Ovary (tissue), 9 donors: ENCODE measurements around the gene RPS5. TPM values are rescaled to one million over a fixed set of nuclear protein-coding genes. Genes with fewer than 3 reads are reported as not detected.

ENCODE experiments used
- DNase-seq, 5 donors: peaks; one replicate each; pipeline ENCODE4 v3.0.0-alpha.2; 2019 to 2020
- H3K27ac ChIP-seq, 2 donors: fragments of 200-600 bp; one replicate each; pipeline versions ENCODE4 v1.5.1 to v1.8.0; 2019 to 2022
- H3K27me3 ChIP-seq: fragments of 200-600 bp; one replicate; pipeline ENCODE4 v1.8.0; 2022
- H3K36me3 ChIP-seq: fragments of 200-600 bp; sonication (generic); one replicate; pipeline ENCODE4 v1.5.1; 2019
- H3K4me1 ChIP-seq: one replicate; pipeline ENCODE4 v1.8.1; 2013; ENCODE audit warnings: mild to moderate bottlenecking, moderate library complexity; ENCODE audit not compliant: insufficient read depth
- H3K4me3 ChIP-seq: fragments of 200-600 bp; sonication (generic); one replicate; pipeline ENCODE4 v1.5.1; 2017
- H3K9me3 ChIP-seq, 2 donors: fragments of 200-600 bp in 1 of 2; sonication (generic) in 1 of 2; one replicate each; pipeline versions ENCODE4 v1.5.1 to v1.8.1; 2013 to 2019; ENCODE audit warnings: mild to moderate bottlenecking in 1 of 2, moderate library complexity in 1 of 2
- CTCF ChIP-seq, 3 donors: fragments of 450-650 bp in 2 of 3; fragments of 200-600 bp in 1 of 3; IDR thresholded peaks; one replicate each; pipeline versions ENCODE4 v1.5.1 to v1.8.0; 2016 to 2022; ENCODE audit warnings: antibody characterized with exemption in 3 of 3, mild to moderate bottlenecking in 1 of 3
- EP300 ChIP-seq: sonication (generic); formaldehyde crosslinking; IDR thresholded peaks from one replicate; pipeline ENCODE4 v1.6.1; 2017; ENCODE audit warnings: antibody characterized with exemption
- POLR2A ChIP-seq: fragments of 450-650 bp; IDR thresholded peaks from one replicate; pipeline ENCODE4 v1.6.1; 2017; ENCODE audit warnings: antibody characterized with exemption, mild to moderate bottlenecking, moderate library complexity
- WGBS, 3 donors: extraction: QIAGEN DNeasy Blood & Tissue Kit in 1 of 3; methylation state at CpG; one replicate each; pipeline versions ENCODE4 v1.1.5 to v1.1.7; 2013 to 2017; 5-methylcytosine and 5-hydroxymethylcytosine counted together
- intact Hi-C, 4 donors: fragments of 100-400 bp; cut with DNase I; formaldehyde crosslinking; loops; one replicate each; pipeline versions ENCODE4 v1.11.0 to v1.15.1; 2022 to 2023
- polyA plus RNA-seq, 2 donors: library from polyadenylated mRNA; stranded (reverse); fragments of 200-250 nt in 1 of 2; fragments of 350-450 nt in 1 of 2; fragmentation: Illumina TruSeq in 1 of 2; extraction: RNeasy Lipid Tissue Mini Kit (QIAGEN cat#74804) in 1 of 2; gene quantifications; one replicate each; pipeline ENCODE4 v1.2.3, GENCODE V29; 2013 to 2014
- total RNA-seq, 7 donors: library from RNA; depleted of rRNA in 2 of 7; stranded (reverse); fragments of >200 nt in 2 of 7; fragmentation: NEBNext Ultra II Directional in 3 of 7; extraction: Animal tissue kit (Norgen Biotek cat#: 25700) in 3 of 7; gene quantifications; one replicate each; pipeline versions ENCODE4 v1.1.0 to v1.2.4, GENCODE V29; 2016 to 2023
- donor health status: DM: no; HTN: no; CAD: no; lungs with moderate emphysema.
- donor health status: DM: no; HTN: no; CAD: no.
- donor health status: Bipolar disorder and iron deficiency.
- donor health status: DM: yes; HTN: yes; CAD: no.
- donor health status: DM: no; HTN: no; CAD: no.
- donor health status: DM: yes; HTN: yes; CAD: no.

Gene RPS5
- total and polyA plus RNA-seq, 9 donors: 715 to 5,180 (median 2,346) TPM

GRCh38 chr19:58380662-58381459 lies 6.2 kb upstream of the RPS5 start, which contains the start of gene ZNF837:
TSS of gene ZNF837 (minus strand) at chr19:58381030. CDS start at chr19:58369332, 11,698 bp downstream.
- no peaks in the 10 kb centered on the region for H3K27me3 ChIP-seq
- peaks cover 15% of the 10 kb centered on the region for H3K4me1 ChIP-seq
- 0 to 1% (median 0%) methylated on average over 62 to 83 of the region's 83 CpGs for WGBS, 3 donors
- no peaks in the 10 kb centered on the region for H3K9me3 ChIP-seq
- no peaks in the 10 kb centered on the region for H3K36me3 ChIP-seq
- peak; percentile 22 for TF ChIP-seq EP300
- TF ChIP-seq POLR2A: peak; percentile 80
- peak in 2 of 3 donors; percentile 39 to 52 for TF ChIP-seq CTCF (IDR thresholded peaks at IDR 0.05)
- DNase-seq: peak; percentile 97 to 99 (median 98)
- H3K27ac ChIP-seq: peak within 1 kb of the TSS; percentile 28 to 95
- peak within 1 kb of the TSS; percentile 71 for H3K4me3 ChIP-seq
- intact Hi-C loops: no loop called here

- Histone ChIP-seq H3K27ac (peak overlapping the region; percentile 17 to 28), H3K4me3 (peak overlapping the region; percentile 71), H3K36me3 (no peaks in the 10 kb centered on the region), H3K9me3 (no peaks in the 10 kb centered on the region), H3K4me1 (peaks cover 19% of the 10 kb centered on the region), H3K27me3 (no peaks in the 10 kb centered on the region)
- 26 to 28% (median 28%) methylated on average over 26 of the region's 26 CpGs for WGBS, 3 donors
- intact Hi-C loops: no loop called here
- TF ChIP-seq EP300 (no peak), CTCF (IDR thresholded peaks at IDR 0.05) (no peak), POLR2A (peak; percentile 26)
- peak in 2 of 5 donors; percentile 50 to 53 for DNase-seq
Observed at GRCh38 chr19:58381460-58382212, 5.4 kb upstream of the RPS5 start.

DNA sequence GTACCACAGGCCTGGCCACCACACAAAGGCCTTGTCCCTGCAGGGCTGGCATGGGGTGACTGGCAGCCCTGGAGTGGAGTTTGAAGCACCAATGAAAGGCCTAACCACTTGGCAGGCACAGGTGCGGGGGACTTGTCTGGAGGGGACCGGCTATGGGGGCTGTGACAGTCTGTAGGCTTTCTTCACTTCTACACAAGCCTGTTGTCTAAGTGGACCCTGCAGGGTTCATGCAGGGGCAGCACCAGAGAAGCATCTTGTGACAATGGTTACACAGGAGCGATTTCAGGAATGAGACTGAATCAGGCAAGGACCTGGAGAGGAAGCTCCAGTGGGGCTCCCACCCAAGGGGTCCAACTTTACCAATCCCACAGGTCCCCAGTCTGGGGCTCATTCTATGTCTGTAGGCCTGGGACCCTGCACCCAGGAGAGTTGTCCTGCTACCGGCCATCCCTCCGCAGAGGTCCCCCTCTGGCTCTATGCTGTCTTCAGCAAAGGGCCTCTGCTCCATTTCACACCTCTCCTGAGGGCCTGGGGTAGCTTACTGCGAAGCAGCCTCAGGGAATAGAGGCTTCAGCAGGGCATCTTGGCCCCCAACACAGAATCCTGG lies 4.0 kb upstream of the RPS5 start:
- Histone ChIP-seq H3K4me1 (peaks cover 26% of the 10 kb centered on the region), H3K4me3 (no peak overlapping the region), H3K36me3 (no peaks in the 10 kb centered on the region), H3K27me3 (no peaks in the 10 kb centered on the region), H3K9me3 (no peaks in the 10 kb centered on the region), H3K27ac (no peak overlapping the region)
- intact Hi-C loops: no loop called here
- peak in 1 of 5 donors; percentile 37 for DNase-seq
- TF ChIP-seq EP300 (no peak), CTCF (IDR thresholded peaks at IDR 0.05) (no peak), POLR2A (no peak)
- WGBS, 3 donors: 75 to 93% (median 86%) methylated on average over 6 of the region's 6 CpGs

GRCh38 chr19:58385313-58385890 lies 1.7 kb upstream of the RPS5 start:
- Histone ChIP-seq H3K9me3 (no peaks in the 10 kb centered on the region), H3K27me3 (no peaks in the 10 kb centered on the region), H3K27ac (peak overlapping the region; percentile 84 to 92), H3K36me3 (no peaks in the 10 kb centered on the region), H3K4me3 (no peak overlapping the region), H3K4me1 (peaks cover 23% of the 10 kb centered on the region)
- WGBS, 3 donors: 60 to 69% (median 66%) methylated on average over 8 to 9 of the region's 9 CpGs
- intact Hi-C loops: no loop called here
- TF ChIP-seq EP300: no peak
- no peak for TF ChIP-seq CTCF (IDR thresholded peaks at IDR 0.05)
- TF ChIP-seq POLR2A: no peak
- DNase-seq: peak in 1 of 5 donors; percentile 42
